Left colon (tissue), 2 donors: ENCODE data around the gene AGRN. TPM values are rescaled to one million over a fixed set of nuclear protein-coding genes. Genes with fewer than 3 reads are reported as not detected.
"Not testable (repeated sequence)": the region's sequence is repeated elsewhere in the genome, so short reads cannot be mapped to it uniquely, and the experiment has no call there.

ENCODE experiments used
- ATAC-seq: fragments of 200-7000 bp; cut with Tn5 transposase; one replicate; pipeline ENCODE4 v1.9.1; 2020; ENCODE audit warnings: mild to moderate bottlenecking, moderate library complexity
- DNase-seq, 2 donors: peaks; one replicate each; pipeline ENCODE4 v3.0.0-alpha.2; 2020
- intact Hi-C, 2 donors: fragments of 100-400 bp; cut with DNase I in 1 of 2; cut with micrococcal nuclease in 1 of 2; formaldehyde crosslinking; loops; one replicate each; pipeline versions ENCODE4 v1.11.2 to v1.14.0; 2022; cut with DNase I, micrococcal nuclease
- total RNA-seq, 2 donors: library from RNA; stranded (reverse); fragmentation: NEBNext Ultra II Directional; extraction: Animal tissue kit (Norgen Biotek cat#: 25700); gene quantifications; one replicate each; pipeline ENCODE4 v1.2.1, GENCODE V29; 2021
- donor health status: DM: no; HTN: no; CAD: no.
- donor health status: DM: yes; HTN: yes; CAD: no.

AGRN gene
- total RNA-seq, 2 donors from 2014 or later: 54.0 to 59.5 TPM

- ATAC-seq (no peak), DNase-seq (no peak)
- intact Hi-C loops: no loop called here
Measured at GRCh38 chr1:1026599-1027413, 6.9 kb downstream of the AGRN start.

- DNase-seq (no peak), ATAC-seq (no peak)
- intact Hi-C loops: no loop called here
Measured at GRCh38 chr1:1027791-1028190, 7.9 kb downstream of the AGRN start.

GRCh38 chr1:1030867-1031658 lies 11.1 kb downstream of the AGRN start:
- DNase-seq, intact Hi-C loops, ATAC-seq: not testable (repeated sequence)

GRCh38 chr1:1031659-1032235 lies 11.8 kb downstream of the AGRN start:
- no peak for DNase-seq
- intact Hi-C loops: no loop called here
- ATAC-seq: no peak

- ATAC-seq: peak; percentile 76
- intact Hi-C loops: no loop called here
- peak in 1 of 2 donors; percentile 67 for DNase-seq
Measured at GRCh38 chr1:1032424-1032823, 12.5 kb downstream of the AGRN start.

GRCh38 chr1:1033009-1033587 lies 13.2 kb downstream of the AGRN start:
- intact Hi-C loops: no loop called here
- peak; percentile 90 for ATAC-seq
- peak; percentile 91 for DNase-seq

GRCh38 chr1:1033731-1034438 lies 14.0 kb downstream of the AGRN start:
- no peak for DNase-seq
- intact Hi-C loops: no loop called here
- no peak for ATAC-seq

GRCh38 chr1:1034439-1034781 lies 14.5 kb downstream of the AGRN start:
- DNase-seq: no peak
- no peak for ATAC-seq
- intact Hi-C loops: no loop called here

- DNase-seq (no peak), ATAC-seq (no peak)
- intact Hi-C loops: no loop called here
Measured at GRCh38 chr1:1035291-1035943, 15.5 kb downstream of the AGRN start.

GRCh38 chr1:1037366-1038327 lies 17.7 kb downstream of the AGRN start:
- ATAC-seq (no peak), DNase-seq (no peak)
- intact Hi-C loops: no loop called here

GRCh38 chr1:1038694-1039093 lies 18.8 kb downstream of the AGRN start:
- ATAC-seq: no peak
- intact Hi-C loops: no loop called here
- DNase-seq: no peak

GRCh38 chr1:1039145-1039910 lies 19.4 kb downstream of the AGRN start:
- intact Hi-C loops: no loop called here
- DNase-seq (no peak), ATAC-seq (no peak)

- peak; percentile 90 for ATAC-seq
- peak; percentile 75 to 81 for DNase-seq
- intact Hi-C loops: no loop called here
Measured at GRCh38 chr1:1040004-1040991, 20.4 kb downstream of the AGRN start.

- DNase-seq: peak in 1 of 2 donors; percentile 45
- intact Hi-C loops: no loop called here
- no peak for ATAC-seq
Measured at GRCh38 chr1:1041092-1041523, 21.2 kb downstream of the AGRN start.

- intact Hi-C loops: no loop called here
- no peak for ATAC-seq
Measured at GRCh38 chr1:1041873-1042272, 22.0 kb downstream of the AGRN start.

More at GRCh38 chr1:1041873-1042272, 22.0 kb downstream of the AGRN start:
- DNase-seq: no peak
